IgD-negative memory B cell (primary cell): ENCODE data around the gene KRTAP10-9. TPM values are rescaled to one million over a fixed set of nuclear protein-coding genes. Genes with fewer than 3 reads are reported as not detected.
"Not testable (repeated sequence)": the region's sequence is repeated elsewhere in the genome, so short reads cannot be mapped to it uniquely, and the experiment has no call there.

Experiments used
- H3K27ac Mint-ChIP-seq, 3 donors: one replicate each; pipeline ENCODE4 v1.8.0; 2020 to 2022; ENCODE audit warnings: mild to moderate bottlenecking in 3 of 3, mixed read lengths in 3 of 3, moderate library complexity in 1 of 3
- H3K27me3 Mint-ChIP-seq: one replicate; pipeline ENCODE4 v1.8.0; 2021; ENCODE audit warnings: mixed read lengths
- H3K36me3 Mint-ChIP-seq: one replicate; pipeline ENCODE4 v1.8.0; 2020; ENCODE audit warnings: mild to moderate bottlenecking, mixed read lengths
- H3K4me1 Mint-ChIP-seq, 3 donors: one replicate each; pipeline ENCODE4 v1.8.0; 2020 to 2022; ENCODE audit warnings: mixed read lengths in 3 of 3, mild to moderate bottlenecking in 1 of 3
- H3K4me3 Mint-ChIP-seq, 4 donors: one replicate each; pipeline ENCODE4 v1.8.0; 2020 to 2022; ENCODE audit warnings: mild to moderate bottlenecking in 4 of 4, mixed read lengths in 4 of 4, moderate library complexity in 3 of 4
- H3K9me3 Mint-ChIP-seq, 3 donors: one replicate each; pipeline ENCODE4 v1.8.0; 2020 to 2021; ENCODE audit warnings: mixed read lengths in 3 of 3, mild to moderate bottlenecking in 1 of 3
- polyA plus RNA-seq: library from polyadenylated mRNA; unstranded; fragments of 300-500 nt; fragmentation: Illumina TruSeq; gene quantifications from one replicate; pipeline ENCODE4 v1.2.3, GENCODE V29; 2021

The KRTAP10-9 gene
- polyA plus RNA-seq, 1 donor from 2014 or later: not detected

DNA sequence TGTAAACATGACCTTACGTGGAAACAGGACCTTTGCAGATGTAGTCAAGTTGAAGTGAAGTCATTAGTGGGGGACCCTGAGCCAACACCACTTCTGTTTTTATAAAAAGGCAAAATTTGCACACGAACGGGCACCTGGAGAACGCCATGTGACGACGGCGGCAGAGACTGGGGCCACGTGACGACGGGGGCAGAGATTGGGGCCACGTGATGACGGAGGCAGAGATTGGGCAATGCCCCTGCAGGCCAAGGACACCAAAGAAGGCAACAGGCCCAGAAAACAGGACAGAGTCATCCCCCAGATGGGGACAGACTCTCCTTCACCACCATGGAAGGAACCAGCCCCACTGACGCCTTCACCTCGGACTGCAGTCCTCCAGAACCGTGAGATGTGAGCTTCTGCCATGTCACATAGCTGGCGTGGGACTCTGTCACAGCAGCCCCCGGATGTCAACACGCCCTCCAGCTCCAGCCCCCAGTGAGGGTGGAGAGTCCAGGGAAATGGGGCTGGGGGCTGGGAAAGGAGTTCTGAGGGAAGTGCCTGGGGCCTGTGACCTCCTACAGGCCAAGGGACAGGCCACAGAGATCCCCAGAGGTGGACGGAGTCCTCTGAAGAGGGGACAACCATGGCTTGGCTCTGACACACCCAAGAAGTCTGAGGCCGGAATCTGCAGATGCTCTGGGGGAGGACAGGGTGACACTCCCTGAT, 23.5 kb downstream of the KRTAP10-9 start:
- Mint-ChIP-seq H3K4me3 (no peak overlapping the region), H3K27ac (peak overlapping the region in 1 of 3 donors; percentile 71), H3K36me3 (no peaks in the 10 kb centered on the region), H3K9me3 (peaks cover 0 to 3% (median 0%) of the 10 kb centered on the region in 3 donors), H3K27me3 (peaks cover 19% of the 10 kb centered on the region), H3K4me1 (no peaks in the 10 kb centered on the region)

DNA sequence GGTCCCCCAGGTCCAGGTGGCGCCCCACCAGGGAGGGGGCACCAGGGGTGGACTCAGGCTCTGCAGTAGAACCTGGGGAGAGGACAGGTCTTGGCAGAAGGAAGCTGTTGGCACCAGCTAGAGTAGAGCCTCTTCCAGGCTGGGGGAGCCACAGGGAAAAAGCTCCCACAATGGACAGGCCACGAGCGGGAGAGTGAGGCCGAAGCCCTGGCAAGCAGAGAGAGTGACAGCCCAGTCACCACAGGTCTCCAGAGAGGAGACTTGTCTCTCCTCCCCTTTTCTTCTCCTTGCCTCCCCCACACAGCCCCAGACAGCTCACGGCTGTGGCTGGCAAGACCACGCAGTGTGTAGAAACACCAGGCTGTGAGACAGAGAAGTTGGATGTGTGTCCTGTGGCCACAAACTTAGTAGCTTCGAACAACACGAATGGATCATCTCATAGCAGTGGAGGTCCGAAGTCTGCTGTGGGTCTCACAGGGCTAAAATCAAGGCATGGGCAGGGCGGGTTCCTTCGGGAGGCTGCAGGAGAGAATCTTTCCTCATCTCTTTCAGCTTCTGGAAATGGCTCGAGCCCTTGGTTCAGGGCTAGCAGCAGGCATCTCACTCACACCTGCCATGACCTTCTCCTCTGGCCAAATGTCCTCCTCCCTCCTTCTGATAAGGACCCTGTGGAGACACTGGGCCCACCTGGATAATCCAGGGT, 24.2 kb downstream of the KRTAP10-9 start:
- no peak overlapping the region for H3K4me3 Mint-ChIP-seq
- peaks cover 21% of the 10 kb centered on the region for H3K27me3 Mint-ChIP-seq
- H3K4me1 Mint-ChIP-seq: no peaks in the 10 kb centered on the region
- H3K27ac Mint-ChIP-seq: peak overlapping the region in 1 of 3 donors; percentile 5
- H3K36me3 Mint-ChIP-seq: peaks cover under 1% of the 10 kb centered on the region
- peaks cover 0 to 9% (median 1%) of the 10 kb centered on the region in 3 donors for H3K9me3 Mint-ChIP-seq

DNA sequence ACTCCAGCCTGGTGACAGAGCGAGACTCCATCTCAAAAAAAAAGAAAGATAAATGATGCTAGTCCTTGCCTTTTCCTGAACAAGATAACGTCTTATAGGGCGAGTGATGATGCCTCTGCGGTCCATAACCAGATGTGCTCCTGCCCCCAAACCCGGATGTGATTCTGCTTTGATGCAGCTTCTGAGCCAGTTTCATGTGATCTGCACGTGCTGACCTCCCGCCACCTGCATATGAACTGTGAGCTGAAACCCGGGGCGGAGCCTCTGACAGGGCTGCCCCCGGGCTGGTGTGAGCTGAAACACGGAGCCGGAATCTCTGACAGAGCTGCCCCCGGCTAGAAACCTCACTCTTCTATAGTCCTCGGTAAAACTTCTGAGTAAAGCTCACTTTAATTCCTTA, 26.2 kb downstream of the KRTAP10-9 start:
- H3K4me1 Mint-ChIP-seq: peaks cover 7 to 8% (median 8%) of the 10 kb centered on the region in 3 donors
- H3K27ac Mint-ChIP-seq: no peak overlapping the region
- peak overlapping the region in 1 of 4 donors; percentile 47 for H3K4me3 Mint-ChIP-seq
- H3K27me3 Mint-ChIP-seq: peaks cover 27% of the 10 kb centered on the region
- H3K36me3 Mint-ChIP-seq: peaks cover 5% of the 10 kb centered on the region
- peaks cover 3 to 22% (median 17%) of the 10 kb centered on the region in 3 donors for H3K9me3 Mint-ChIP-seq

DNA sequence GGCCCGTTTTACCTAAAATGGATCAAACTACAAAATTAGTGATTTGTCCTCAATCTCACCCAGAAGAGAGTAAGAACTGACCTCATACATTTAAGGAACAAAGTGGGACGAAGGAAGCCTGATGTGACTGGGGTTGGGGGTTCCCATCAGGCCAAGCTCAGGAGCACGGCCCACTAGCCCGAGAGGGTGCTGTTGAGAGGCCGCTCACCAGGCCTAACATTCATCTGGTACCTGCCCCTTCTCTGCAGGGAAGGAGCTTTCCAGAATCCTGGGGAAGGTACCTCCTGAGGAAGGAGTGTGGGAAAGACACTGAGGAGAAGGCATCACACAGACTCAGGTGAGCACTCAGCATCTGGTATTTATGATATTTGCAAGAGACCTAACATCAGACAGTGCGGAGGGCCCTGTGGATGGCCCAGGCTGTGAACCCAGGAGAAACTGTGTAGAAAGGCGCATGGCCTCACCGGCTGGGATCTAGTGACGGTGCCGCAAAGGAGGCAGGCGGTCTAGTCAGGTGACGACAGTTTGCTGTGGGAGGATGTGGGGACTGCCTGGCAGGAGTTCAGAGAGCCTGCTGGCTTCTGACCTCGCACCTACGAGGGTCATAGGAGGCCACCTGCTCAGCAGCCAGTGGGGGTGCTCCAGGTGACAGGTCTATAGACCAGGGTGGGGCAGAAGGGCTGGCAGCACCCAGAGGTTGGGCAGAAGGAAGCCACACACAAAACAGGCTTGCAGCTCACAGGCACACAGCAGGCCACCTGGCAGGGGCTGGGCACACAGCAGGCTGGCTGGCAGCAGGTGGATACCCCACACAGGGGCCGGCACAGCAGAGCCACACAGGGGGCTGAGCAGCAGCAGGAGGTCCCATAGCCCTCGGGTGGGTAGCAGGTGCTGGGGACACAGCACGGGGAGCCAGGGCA, 27.0 kb downstream of the KRTAP10-9 start:
- peaks cover 8 to 12% (median 10%) of the 10 kb centered on the region in 3 donors for H3K4me1 Mint-ChIP-seq
- no peak overlapping the region for H3K4me3 Mint-ChIP-seq
- peaks cover 5% of the 10 kb centered on the region for H3K36me3 Mint-ChIP-seq
- H3K27ac Mint-ChIP-seq: no peak overlapping the region
- H3K27me3 Mint-ChIP-seq: peaks cover 31% of the 10 kb centered on the region
- peaks cover 3 to 22% (median 17%) of the 10 kb centered on the region in 3 donors for H3K9me3 Mint-ChIP-seq

DNA sequence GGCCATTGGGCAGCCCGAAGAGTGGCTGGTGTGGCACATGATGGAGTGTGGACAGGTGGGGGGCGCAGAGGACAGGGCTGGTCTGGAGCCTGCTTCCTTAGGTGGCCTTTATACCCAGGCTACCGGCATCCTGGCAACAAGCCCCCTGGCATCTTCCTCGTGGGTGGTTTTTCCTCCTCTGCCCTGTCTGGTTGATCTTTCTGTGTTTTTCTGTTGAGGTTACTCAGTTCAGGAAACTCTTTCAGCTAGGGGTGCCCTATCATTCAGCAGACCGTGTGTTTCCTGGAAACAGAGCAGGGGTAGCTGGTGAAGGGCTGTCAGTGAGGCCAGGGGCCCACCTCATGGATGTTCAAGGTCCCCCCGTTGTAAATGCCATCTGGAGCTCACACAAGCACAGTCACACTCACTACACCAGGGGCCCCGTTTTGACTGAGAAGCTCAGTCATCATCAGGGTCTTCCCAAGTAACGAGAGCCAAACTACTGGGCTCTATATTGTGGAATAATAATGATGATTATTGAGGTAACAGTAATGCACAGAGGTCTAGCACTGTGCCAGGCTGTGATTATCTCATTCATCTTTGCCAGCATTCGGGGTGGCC, 27.8 kb downstream of the KRTAP10-9 start, which contains the start of gene KRTAP12-4:
KRTAP12-4 (minus strand) TSS at position 84 of the 600 bp plus-strand sequence; CDS start at position 39, 45 bp downstream.
- no peak within 1 kb of the TSS for H3K27ac Mint-ChIP-seq
- H3K9me3 Mint-ChIP-seq: peaks cover 3 to 22% (median 17%) of the 10 kb centered on the region in 3 donors
- H3K27me3 Mint-ChIP-seq: peaks cover 33% of the 10 kb centered on the region
- H3K4me3 Mint-ChIP-seq: peak within 1 kb of the TSS in 1 of 4 donors; percentile 22
- peaks cover 8 to 12% (median 10%) of the 10 kb centered on the region in 3 donors for H3K4me1 Mint-ChIP-seq
- peaks cover 5% of the 10 kb centered on the region for H3K36me3 Mint-ChIP-seq

DNA sequence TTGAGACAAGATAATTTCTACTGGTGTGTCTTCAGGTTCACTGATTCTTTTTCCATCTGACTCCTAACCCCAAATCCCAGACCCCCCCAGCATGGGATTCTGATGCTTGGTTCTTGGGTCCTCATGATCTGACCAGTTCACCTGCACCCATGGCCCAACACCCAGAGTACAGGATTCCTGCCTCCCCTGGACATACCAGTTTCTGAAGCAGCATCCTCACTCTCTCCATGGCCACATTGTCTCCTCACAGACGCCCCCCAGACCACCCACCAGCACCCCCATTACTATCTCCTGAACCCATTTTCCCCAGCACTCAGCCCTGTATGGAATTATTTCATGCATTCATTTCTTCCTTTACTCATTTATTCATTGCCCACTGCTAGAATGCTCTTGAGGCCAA, 30.0 kb downstream of the KRTAP10-9 start:
- Mint-ChIP-seq H3K4me1 (peaks cover 8 to 12% (median 10%) of the 10 kb centered on the region in 3 donors), H3K27ac (peak overlapping the region in 2 of 3 donors; percentile 61 to 72), H3K4me3 (peak overlapping the region in 2 of 4 donors; percentile 3 to 86), H3K9me3 (peaks cover 4 to 24% (median 17%) of the 10 kb centered on the region in 3 donors), H3K27me3 (peaks cover 20% of the 10 kb centered on the region), H3K36me3 (peaks cover 5% of the 10 kb centered on the region)

DNA sequence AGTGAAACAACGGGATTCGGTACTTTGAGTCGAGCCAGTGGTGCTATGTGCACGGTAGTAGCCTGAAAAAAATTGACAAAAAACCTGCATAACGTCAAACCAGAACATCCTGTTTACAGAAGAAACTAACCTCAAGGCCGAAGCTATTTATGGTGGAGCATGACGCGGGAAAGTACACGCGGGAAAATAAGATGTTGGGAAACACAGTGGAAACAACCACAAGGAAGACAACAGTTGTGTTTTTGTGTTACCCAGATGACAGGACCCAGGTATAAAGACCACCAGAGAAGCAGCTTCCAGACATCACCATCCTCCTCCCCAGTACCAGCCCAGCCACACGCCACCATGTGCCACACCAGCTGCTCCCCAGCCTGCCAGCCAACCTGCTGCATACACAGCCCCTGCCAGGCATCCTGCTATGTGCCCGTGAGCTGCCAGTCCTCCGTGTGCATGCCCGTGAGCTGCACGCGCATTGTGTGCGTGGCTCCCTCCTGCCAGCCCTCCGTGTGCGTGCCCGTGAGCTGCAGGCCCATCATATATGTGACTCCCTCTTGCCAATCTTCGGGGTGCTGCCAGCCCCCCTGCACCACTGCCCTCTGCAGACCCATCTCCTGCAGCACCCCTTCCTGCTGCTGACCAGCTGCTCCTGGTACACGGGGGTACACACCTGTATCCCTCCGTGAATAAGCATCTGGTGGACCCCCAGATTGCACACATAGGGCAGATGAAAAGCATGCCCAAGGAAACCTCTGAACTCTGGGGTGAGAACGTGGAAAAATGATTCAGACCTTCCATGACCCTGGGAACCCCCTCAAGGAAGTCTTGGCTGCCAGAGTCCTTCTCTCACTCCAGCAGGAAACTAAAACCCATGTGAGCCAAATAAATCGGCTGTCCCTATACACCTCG, 31.0 kb downstream of the KRTAP10-9 start, which contains the start of gene KRTAP12-3:
KRTAP12-3 (plus strand) TSS at position 298 of the 906 bp plus-strand sequence; CDS start at position 346, 48 bp downstream.
- Mint-ChIP-seq H3K27me3 (peaks cover 20% of the 10 kb centered on the region), H3K9me3 (peaks cover 7 to 24% (median 17%) of the 10 kb centered on the region in 3 donors), H3K4me3 (peak within 1 kb of the TSS; percentile 25 to 86 (median 60))

DNA sequence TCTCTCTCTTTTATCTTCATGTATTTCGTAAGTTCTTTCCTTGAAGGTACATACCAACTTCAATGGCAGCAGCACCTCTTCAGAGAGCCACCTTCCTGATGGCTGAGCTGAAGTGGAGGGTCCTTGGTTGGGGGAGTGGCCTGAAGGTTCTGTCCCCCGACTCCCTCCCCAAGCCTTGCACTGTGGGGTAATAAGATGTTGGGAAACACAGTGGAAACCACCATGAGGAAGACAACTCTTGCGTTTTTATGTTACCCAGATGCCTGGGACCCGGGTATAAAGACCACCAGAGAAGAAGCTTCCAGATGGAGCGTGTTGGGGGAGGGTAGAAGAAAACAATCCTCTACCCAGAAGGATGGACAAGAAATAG, 31.6 kb downstream of the KRTAP10-9 start:
- Mint-ChIP-seq H3K27me3 (peaks cover 20% of the 10 kb centered on the region), H3K27ac (peak overlapping the region in 1 of 3 donors; percentile 43), H3K36me3 (peaks cover 5% of the 10 kb centered on the region), H3K9me3 (peaks cover 7 to 25% (median 17%) of the 10 kb centered on the region in 3 donors), H3K4me1 (peaks cover 8 to 12% (median 10%) of the 10 kb centered on the region in 3 donors), H3K4me3 (peak overlapping the region in 1 of 4 donors; percentile 27)

More for the DNA sequence above, 31.0 kb downstream of the KRTAP10-9 start, which contains the start of gene KRTAP12-3:
- Mint-ChIP-seq H3K36me3 (peaks cover 5% of the 10 kb centered on the region), H3K4me1 (peaks cover 8 to 12% (median 10%) of the 10 kb centered on the region in 3 donors), H3K27ac (peak within 1 kb of the TSS; percentile 61 to 91 (median 72))

DNA sequence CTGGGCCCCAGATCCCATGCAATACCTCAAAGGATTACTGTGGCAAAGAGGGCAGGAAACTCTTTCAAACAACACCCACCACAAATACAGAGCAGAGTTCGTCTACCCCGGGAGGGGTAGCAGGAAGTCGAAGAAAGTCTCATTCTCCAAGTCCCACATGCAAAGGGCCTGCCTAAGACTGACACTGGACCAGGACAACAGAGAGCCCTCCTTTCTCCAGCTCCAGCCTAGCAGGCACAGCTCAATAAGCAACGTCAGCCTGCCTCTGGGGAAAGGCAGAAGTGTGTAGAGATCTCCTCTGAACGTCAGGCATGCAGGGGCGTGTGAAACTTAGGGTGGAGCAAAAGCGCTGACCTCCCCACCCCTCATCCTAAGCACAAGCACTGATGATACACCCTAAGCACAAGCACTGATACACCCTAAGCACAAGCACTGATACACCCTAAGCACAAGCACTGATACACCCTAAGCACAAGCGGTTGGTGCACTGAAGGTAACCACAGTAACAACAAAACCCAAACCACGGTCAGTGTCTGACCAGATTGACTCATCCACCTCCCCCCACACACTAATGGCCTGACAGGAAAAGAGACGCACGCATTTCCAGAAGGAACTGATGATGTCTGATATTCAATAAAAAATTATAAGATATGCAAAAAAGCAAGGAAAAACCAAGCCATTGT, 32.2 kb downstream of the KRTAP10-9 start:
- Mint-ChIP-seq H3K4me1 (peaks cover 8 to 12% (median 10%) of the 10 kb centered on the region in 3 donors), H3K27ac (peak overlapping the region in 1 of 3 donors; percentile 43), H3K9me3 (peaks cover 8 to 23% (median 20%) of the 10 kb centered on the region in 3 donors), H3K4me3 (peak overlapping the region in 1 of 4 donors; percentile 27), H3K36me3 (peaks cover 5% of the 10 kb centered on the region), H3K27me3 (peaks cover 20% of the 10 kb centered on the region)

DNA sequence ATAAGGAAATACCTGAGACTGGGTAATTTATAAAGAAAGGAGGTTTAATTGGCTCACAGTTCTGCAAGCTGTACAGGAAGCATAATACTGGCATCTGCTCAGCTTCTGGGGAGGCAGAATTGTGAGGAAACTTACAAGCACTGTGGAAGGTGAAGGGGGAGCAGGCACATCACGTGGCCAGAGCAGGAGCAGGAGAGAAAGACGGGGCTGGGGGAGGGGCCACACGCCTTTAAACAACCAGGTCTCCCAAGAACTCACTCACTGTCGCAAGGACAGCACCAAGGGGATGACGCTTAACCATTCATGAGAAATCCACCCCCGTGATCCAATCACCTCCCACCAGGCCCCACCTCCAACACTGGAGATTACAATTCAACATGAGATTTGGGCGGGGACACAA, 34.7 kb downstream of the KRTAP10-9 start:
- not testable (repeated sequence) for H3K36me3 Mint-ChIP-seq, H3K27ac Mint-ChIP-seq
- Mint-ChIP-seq H3K4me1 (peaks cover 8 to 12% (median 10%) of the 10 kb centered on the region in 3 donors), H3K27me3 (peaks cover 26% of the 10 kb centered on the region), H3K4me3 (peak overlapping the region in 1 of 4 donors; percentile 30), H3K9me3 (peaks cover 8 to 18% (median 15%) of the 10 kb centered on the region in 3 donors)

DNA sequence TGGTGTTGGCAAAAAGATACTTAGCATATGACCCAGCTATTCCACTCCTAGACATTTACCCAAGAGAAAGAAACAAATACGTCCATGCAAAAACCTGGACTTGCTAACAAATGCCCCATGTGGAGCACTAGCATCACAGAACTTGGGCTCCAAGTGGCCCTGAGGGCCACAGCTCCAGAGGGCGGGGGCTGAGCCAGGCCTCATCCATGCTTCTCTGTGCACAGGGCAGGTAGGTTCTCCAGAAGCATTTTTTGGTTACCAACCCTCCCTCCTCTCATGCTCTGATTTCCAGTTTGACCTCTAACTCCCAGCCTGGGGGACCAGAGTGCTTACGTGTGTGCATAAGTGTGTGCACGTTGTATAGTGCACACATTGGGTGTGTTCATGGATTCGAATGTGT, 37.8 kb downstream of the KRTAP10-9 start:
- no peak overlapping the region for H3K4me3 Mint-ChIP-seq
- no peaks in the 10 kb centered on the region for H3K4me1 Mint-ChIP-seq
- H3K27ac Mint-ChIP-seq: no peak overlapping the region
- peaks cover 5 to 13% (median 10%) of the 10 kb centered on the region in 3 donors for H3K9me3 Mint-ChIP-seq
- H3K27me3 Mint-ChIP-seq: peaks cover 18% of the 10 kb centered on the region
- H3K36me3 Mint-ChIP-seq: no peaks in the 10 kb centered on the region

DNA sequence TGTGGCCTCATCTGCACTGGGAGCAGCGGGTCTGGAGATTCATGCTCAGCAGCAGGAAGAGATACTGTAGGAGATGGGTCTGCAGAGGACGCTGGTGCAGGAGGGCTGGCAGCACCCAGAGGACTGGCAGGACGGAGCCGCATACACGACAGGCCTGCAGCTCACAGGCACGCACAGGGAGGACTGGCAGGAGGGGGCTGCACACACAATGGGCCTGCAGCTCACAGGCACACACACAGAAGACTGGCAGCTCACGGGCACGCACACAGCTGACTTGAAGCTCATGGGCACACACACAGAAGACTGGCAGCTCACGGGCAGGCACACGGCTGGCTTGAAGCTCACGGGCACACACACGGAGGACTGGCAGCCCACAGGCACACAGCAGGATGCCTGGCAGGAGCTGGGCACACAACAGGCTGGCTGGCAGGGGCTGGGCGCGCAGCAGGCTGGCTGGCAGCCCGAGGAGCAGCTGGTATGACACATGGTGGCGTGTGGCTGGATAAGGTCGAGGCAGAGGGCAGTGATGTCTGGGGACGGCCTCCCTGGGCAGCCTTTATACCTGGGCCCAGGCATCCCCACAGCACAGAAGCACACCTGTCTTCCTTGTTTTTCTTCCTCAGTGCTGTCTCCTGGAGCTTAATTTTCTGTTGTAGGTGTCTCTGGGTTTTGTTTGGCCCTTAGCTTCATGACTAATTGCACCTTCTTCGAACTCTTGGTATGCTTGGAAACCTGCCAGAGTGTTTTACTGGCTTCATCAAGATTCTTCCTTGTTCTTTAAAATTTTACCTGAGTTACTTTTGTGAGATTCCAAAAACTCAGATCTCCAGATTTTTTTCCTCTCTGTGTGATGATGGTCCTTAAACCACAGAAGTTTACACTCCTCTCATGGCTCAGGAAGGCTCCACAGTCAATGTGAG, 39.8 kb downstream of the KRTAP10-9 start, which contains the start of gene KRTAP12-2:
KRTAP12-2 (minus strand) TSS at position 527 of the 920 bp plus-strand sequence; CDS start at position 486, 41 bp downstream.
- H3K4me1 Mint-ChIP-seq: no peaks in the 10 kb centered on the region
- peaks cover 1% of the 10 kb centered on the region for H3K36me3 Mint-ChIP-seq
- no peak within 1 kb of the TSS for H3K27ac Mint-ChIP-seq
- H3K9me3 Mint-ChIP-seq: peaks cover 4 to 22% (median 14%) of the 10 kb centered on the region in 3 donors
- H3K4me3 Mint-ChIP-seq: no peak within 1 kb of the TSS
- H3K27me3 Mint-ChIP-seq: peaks cover 18% of the 10 kb centered on the region
